Parathyroid adenoma (tissue), 2 donors: Measurements from ENCODE around the gene LUZP2.

ENCODE experiments used
- H2AFZ ChIP-seq: fragments of 300-600 bp; sonication (generic); one replicate; pipeline ENCODE4 v1.7.0; 2017; ENCODE audit warnings: antibody characterized with exemption, mild to moderate bottlenecking
- H3K27ac ChIP-seq: fragments of 300-600 bp; sonication (generic); one replicate; pipeline ENCODE4 v1.7.0; 2017
- H3K27me3 ChIP-seq: fragments of 300-600 bp; sonication (generic); one replicate; pipeline ENCODE4 v1.7.0; 2017; ENCODE audit warnings: low read length; ENCODE audit not compliant: control insufficient read depth, insufficient read depth
- H3K36me3 ChIP-seq: fragments of 300-600 bp; sonication (generic); one replicate; pipeline ENCODE4 v1.7.0; 2017; ENCODE audit warnings: low read length; ENCODE audit not compliant: control insufficient read depth, insufficient read depth
- H3K4me1 ChIP-seq: fragments of 300-600 bp; sonication (generic); one replicate; pipeline ENCODE4 v1.7.0; 2017; ENCODE audit warnings: control low read depth
- H3K4me2 ChIP-seq: fragments of 300-600 bp; sonication (generic); one replicate; pipeline ENCODE4 v1.7.0; 2017; ENCODE audit warnings: low read length
- H3K4me3 ChIP-seq: fragments of 300-600 bp; sonication (generic); one replicate; pipeline ENCODE4 v1.7.0; 2017; ENCODE audit warnings: low read depth, low read length
- H3K79me2 ChIP-seq: fragments of 300-600 bp; sonication (generic); one replicate; pipeline ENCODE4 v1.7.0; 2017; ENCODE audit warnings: control low read depth
- H3K9ac ChIP-seq: fragments of 300-600 bp; sonication (generic); one replicate; pipeline ENCODE4 v1.7.0; 2017; ENCODE audit warnings: mild to moderate bottlenecking
- H3K9me3 ChIP-seq: fragments of 300-600 bp; sonication (generic); one replicate; pipeline ENCODE4 v1.7.0; 2017; ENCODE audit warnings: low read length; ENCODE audit not compliant: control insufficient read depth
- CTCF ChIP-seq: fragments of 300-600 bp; sonication (generic); IDR thresholded peaks from one replicate; pipeline ENCODE4 v1.7.0; 2017; ENCODE audit warnings: antibody characterized with exemption, mild to moderate bottlenecking
- donor health status: primary hyperparathyroidism.

Gene LUZP2

GRCh38 chr11:24828938-24829605, 332.2 kb downstream of the LUZP2 start:
- no peaks in the 10 kb centered on the region for H3K9me3 ChIP-seq
- H3K79me2 ChIP-seq = no peaks in the 10 kb centered on the region
- no peak for TF ChIP-seq CTCF

GRCh38 chr11:24833573-24833972, 336.7 kb downstream of the LUZP2 start:
- TF ChIP-seq CTCF = no peak
- no peaks in the 10 kb centered on the region for H3K79me2 ChIP-seq

More at GRCh38 chr11:24828938-24829605, 332.2 kb downstream of the LUZP2 start:
- no peaks in the 10 kb centered on the region for H3K27me3 ChIP-seq
- no peak overlapping the region for H3K9ac ChIP-seq
- H3K36me3 ChIP-seq = no peaks in the 10 kb centered on the region
- H3K4me1 ChIP-seq = no peaks in the 10 kb centered on the region
- no peak overlapping the region for H2AFZ ChIP-seq
- no peak overlapping the region for H3K4me3 ChIP-seq
- no peak overlapping the region for H3K4me2 ChIP-seq
- H3K27ac ChIP-seq = no peak overlapping the region

GRCh38 chr11:24837112-24837511, 340.3 kb downstream of the LUZP2 start:
- H3K4me1 ChIP-seq = no peaks in the 10 kb centered on the region
- H3K4me2 ChIP-seq = no peak overlapping the region
- H3K79me2 ChIP-seq = no peaks in the 10 kb centered on the region
- no peak overlapping the region for H2AFZ ChIP-seq
- H3K36me3 ChIP-seq = no peaks in the 10 kb centered on the region
- H3K27me3 ChIP-seq = no peaks in the 10 kb centered on the region
- H3K4me3 ChIP-seq = no peak overlapping the region
- no peak overlapping the region for H3K27ac ChIP-seq
- H3K9me3 ChIP-seq = no peaks in the 10 kb centered on the region
- no peak for TF ChIP-seq CTCF
- H3K9ac ChIP-seq = no peak overlapping the region

More at GRCh38 chr11:24833573-24833972, 336.7 kb downstream of the LUZP2 start:
- no peaks in the 10 kb centered on the region for H3K4me1 ChIP-seq
- H2AFZ ChIP-seq = no peak overlapping the region
- H3K9me3 ChIP-seq = no peaks in the 10 kb centered on the region
- no peak overlapping the region for H3K9ac ChIP-seq
- H3K27ac ChIP-seq = no peak overlapping the region
- no peaks in the 10 kb centered on the region for H3K27me3 ChIP-seq
- no peak overlapping the region for H3K4me2 ChIP-seq
- no peaks in the 10 kb centered on the region for H3K36me3 ChIP-seq
- H3K4me3 ChIP-seq = no peak overlapping the region

GRCh38 chr11:24842308-24842707, 345.5 kb downstream of the LUZP2 start:
- Histone ChIP-seq H3K36me3 (no peaks in the 10 kb centered on the region), H3K4me1 (no peaks in the 10 kb centered on the region), H3K27ac (no peak overlapping the region), H3K4me3 (no peak overlapping the region), H3K79me2 (no peaks in the 10 kb centered on the region), H3K27me3 (no peaks in the 10 kb centered on the region), H3K4me2 (no peak overlapping the region), H2AFZ (no peak overlapping the region), H3K9ac (no peak overlapping the region), H3K9me3 (no peaks in the 10 kb centered on the region)
- TF ChIP-seq CTCF = no peak

GRCh38 chr11:24844406-24844805, 347.6 kb downstream of the LUZP2 start:
- TF ChIP-seq CTCF = no peak
- H3K4me2 ChIP-seq = no peak overlapping the region
- no peak overlapping the region for H3K27ac ChIP-seq
- no peaks in the 10 kb centered on the region for H3K36me3 ChIP-seq
- no peak overlapping the region for H2AFZ ChIP-seq
- no peaks in the 10 kb centered on the region for H3K9me3 ChIP-seq
- H3K4me3 ChIP-seq = no peak overlapping the region
- H3K27me3 ChIP-seq = no peaks in the 10 kb centered on the region
- no peak overlapping the region for H3K9ac ChIP-seq
- no peaks in the 10 kb centered on the region for H3K4me1 ChIP-seq
- H3K79me2 ChIP-seq = no peaks in the 10 kb centered on the region
